Erythroblast (primary cell): ENCODE measurements around the gene TCF12.

Source experiments
- GATA1 ChIP-seq: IDR thresholded peaks from 2 replicates; pipeline ENCODE4 v1.6.1; 2011; ENCODE audit warnings: low read depth, mild to moderate bottlenecking, control low read depth, low read length, moderate library complexity
- POLR2A ChIP-seq: IDR thresholded peaks from 2 replicates; pipeline ENCODE4 v1.6.1; 2011; ENCODE audit warnings: mild to moderate bottlenecking, low read length

DNA sequence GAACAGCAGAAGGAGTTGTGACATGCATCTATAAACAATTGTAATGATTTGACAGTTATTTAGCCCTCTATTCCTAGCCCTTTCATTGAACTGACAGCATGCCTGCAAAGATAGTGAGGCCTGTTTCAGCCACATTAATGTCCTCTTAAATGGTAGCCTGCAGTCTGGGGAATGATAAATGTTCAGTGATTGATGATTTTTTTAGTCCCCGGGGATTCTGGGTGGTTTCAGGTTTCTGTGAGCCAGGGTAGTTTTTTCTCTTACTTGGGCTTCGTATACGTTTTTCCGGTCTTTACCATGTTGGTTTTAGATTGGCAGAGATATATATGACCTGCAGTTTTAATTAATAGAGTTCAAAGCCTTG lies 172.0 kb downstream of the TCF12 start:
- TF ChIP-seq POLR2A (no peak), GATA1 (no peak)
